H1 (cell line): ENCODE data around the gene LHFPL3. TPM values are rescaled to one million over a fixed set of nuclear protein-coding genes. Genes with fewer than 3 reads are reported as not detected.

Experiments used
- CTCF ChIA-PET: fragments of 300-600 bp; sonication (Branson Sonifier 250); formaldehyde crosslinking; loops from one replicate; lab custom pipeline; 2021; ENCODE audit not compliant: partially characterized antibody; lab: Charles Lee
- POLR2A ChIA-PET: fragments of 300-600 bp; sonication (Branson Sonifier 250); formaldehyde crosslinking; loops from one replicate; lab custom pipeline; 2021; ENCODE audit warnings: inconsistent platforms; ENCODE audit not compliant: partially characterized antibody; lab: Charles Lee
- DNase-seq, 2 experiments: peaks; one replicate each; pipeline versions ENCODE4 v3.0.0 to v3.0.0-alpha.2; 2010 to 2022; ENCODE audit warnings: low spot score in 2 of 2, low read depth in 1 of 2, mixed read lengths in 1 of 2
- FAIRE-seq: peaks from 2 replicates; lab custom pipeline; 2011; peaks lifted over from hg19 to GRCh38; lab: Jason Lieb, UNC
- H2AFZ ChIP-seq: 2 replicates; pipeline ENCODE4 v1.8.1; 2012; ENCODE audit warnings: low read length, inconsistent platforms
- H2AK5ac ChIP-seq: 2 replicates; pipeline ENCODE4 v1.6.1; 2013; ENCODE audit warnings: low read depth, low read length
- H2BK120ac ChIP-seq: replicated peaks from 2 replicates; pipeline ENCODE3; 2013; ENCODE audit warnings: low read depth, low read length, inconsistent platforms
- H2BK12ac ChIP-seq: 2 replicates; pipeline ENCODE4 v1.6.1; 2013; ENCODE audit warnings: low read depth, low read length
- H2BK15ac ChIP-seq: 2 replicates; pipeline ENCODE4 v1.6.1; 2013; ENCODE audit warnings: low read length
- H2BK20ac ChIP-seq: 2 replicates; pipeline ENCODE4 v1.6.1; 2013; ENCODE audit warnings: low read length
- H2BK5ac ChIP-seq: 2 replicates; pipeline ENCODE4 v1.6.1; 2013; ENCODE audit warnings: low read depth, low read length
- H3K14ac ChIP-seq: 2 replicates; pipeline ENCODE4 v1.6.1; 2013; ENCODE audit warnings: inconsistent platforms; ENCODE audit not compliant: insufficient read length
- H3K18ac ChIP-seq: 2 replicates; pipeline ENCODE4 v1.6.1; 2013; ENCODE audit warnings: low read length; ENCODE audit errors: extremely low read depth
- H3K23ac ChIP-seq: 2 replicates; pipeline ENCODE4 v1.6.1; 2013; ENCODE audit warnings: inconsistent platforms; ENCODE audit not compliant: insufficient read length
- H3K23me2 ChIP-seq: 2 replicates; pipeline ENCODE4 v1.6.1; 2013; ENCODE audit warnings: low read depth, low read length
- H3K27ac ChIP-seq: 2 replicates; pipeline ENCODE4 v1.6.1; 2011; ENCODE audit warnings: low read depth, low read length, inconsistent platforms
- H3K27me3 ChIP-seq, 4 experiments: replicated peaks in 1 of 4; 1 replicate in 1 of 4; 2 replicates in 3 of 4; pipeline versions ENCODE4 v1.6.1 to v1.8.1; 2011 to 2013; ENCODE audit warnings: low read length in 3 of 4, mild to moderate bottlenecking in 3 of 4, inconsistent platforms in 2 of 4, mixed read lengths in 2 of 4, moderate library complexity in 1 of 4; ENCODE audit not compliant: control insufficient read depth in 3 of 4, insufficient read depth in 3 of 4; ENCODE audit errors: extremely low read depth in 1 of 4
- H3K36me3 ChIP-seq, 4 experiments: 2 replicates each; pipeline versions ENCODE4 v1.6.1 to v1.8.1; 2011 to 2013; ENCODE audit warnings: mild to moderate bottlenecking in 4 of 4, low read length in 3 of 4, moderate library complexity in 2 of 4, control low read depth in 1 of 4, inconsistent platforms in 1 of 4; ENCODE audit not compliant: insufficient read depth in 4 of 4, control insufficient read depth in 2 of 4
- H3K4ac ChIP-seq: replicated peaks from 2 replicates; pipeline ENCODE3; 2013; ENCODE audit warnings: low read length, low read depth, mixed read lengths, inconsistent platforms; ENCODE audit not compliant: insufficient read length
- H3K4me1 ChIP-seq, 4 experiments: replicated peaks in 1 of 4; 1 replicate in 1 of 4; 2 replicates in 3 of 4; pipeline versions ENCODE4 v1.6.1 to v1.8.1; 2011 to 2013; ENCODE audit warnings: low read length in 3 of 4, inconsistent platforms in 2 of 4, mixed read lengths in 1 of 4; ENCODE audit not compliant: insufficient read depth in 4 of 4, control insufficient read depth in 3 of 4
- H3K4me2 ChIP-seq, 2 experiments: 2 replicates each; pipeline versions ENCODE4 v1.6.1 to v1.8.1; 2011 to 2013; ENCODE audit warnings: low read depth in 2 of 2, low read length in 2 of 2, control low read depth in 1 of 2, inconsistent platforms in 1 of 2, mild to moderate bottlenecking in 1 of 2; ENCODE audit not compliant: insufficient read depth in 1 of 2
- H3K4me3 ChIP-seq, 4 experiments: fragments of 200-600, 300-600 bp in 1 of 4; sonication (generic), shearing (Covaris generic), sonication (Bioruptor Twin) in 1 of 4; 2 replicates each; pipeline versions ENCODE4 v1.5.1 to v1.8.1; 2011 to 2016; ENCODE audit warnings: low read length in 4 of 4, low read depth in 3 of 4, control low read depth in 2 of 4, inconsistent platforms in 2 of 4, mild to moderate bottlenecking in 2 of 4, mixed read lengths in 1 of 4, moderate library complexity in 1 of 4; ENCODE audit not compliant: insufficient read depth in 2 of 4; ENCODE audit errors: extremely low read depth in 1 of 4
- H3K56ac ChIP-seq: replicated peaks from 2 replicates; pipeline ENCODE3; 2013; ENCODE audit warnings: low read depth, mild to moderate bottlenecking, mixed read lengths, low read length, inconsistent platforms; ENCODE audit not compliant: insufficient read length
- H3K79me1 ChIP-seq: 2 replicates; pipeline ENCODE4 v1.6.1; 2013; ENCODE audit warnings: low read depth, low read length, control low read depth
- H3K79me2 ChIP-seq, 2 experiments: 2 replicates each; pipeline versions ENCODE4 v1.6.1 to v1.8.1; 2012 to 2013; ENCODE audit warnings: low read length in 2 of 2, mild to moderate bottlenecking in 2 of 2, inconsistent platforms in 1 of 2; ENCODE audit not compliant: insufficient read depth in 2 of 2, control insufficient read depth in 1 of 2
- H3K9ac ChIP-seq, 4 experiments: replicated peaks in 1 of 4; 1 replicate in 1 of 4; 2 replicates in 3 of 4; pipeline versions ENCODE4 v1.6.1 to v1.8.1; 2011 to 2013; ENCODE audit warnings: low read depth in 3 of 4, low read length in 3 of 4, control low read depth in 2 of 4, mild to moderate bottlenecking in 2 of 4, moderate library complexity in 2 of 4, inconsistent platforms in 1 of 4; ENCODE audit errors: extremely low read depth in 1 of 4
- H3K9me3 ChIP-seq, 2 experiments: 2 replicates each; pipeline versions ENCODE4 v1.6.1 to v1.8.1; 2012 to 2013; ENCODE audit warnings: mild to moderate bottlenecking in 2 of 2, moderate library complexity in 2 of 2, control low read depth in 1 of 2, inconsistent platforms in 1 of 2, low read depth in 1 of 2, low read length in 1 of 2, mixed read lengths in 1 of 2; ENCODE audit not compliant: insufficient read depth in 2 of 2
- H4K20me1 ChIP-seq, 2 experiments: replicated peaks in 1 of 2; 2 replicates each; pipeline versions ENCODE3 to v1.8.1; 2011 to 2013; ENCODE audit warnings: inconsistent platforms in 2 of 2, low read length in 2 of 2, mild to moderate bottlenecking in 1 of 2; ENCODE audit not compliant: insufficient read depth in 2 of 2, control insufficient read depth in 1 of 2
- H4K5ac ChIP-seq: 2 replicates; pipeline ENCODE4 v1.6.1; 2013; ENCODE audit warnings: low read length, low read depth, mixed read lengths, inconsistent platforms; ENCODE audit not compliant: insufficient read length
- H4K8ac ChIP-seq: 2 replicates; pipeline ENCODE4 v1.8.0; 2013; ENCODE audit warnings: mild to moderate bottlenecking, moderate library complexity, low read length, inconsistent platforms; ENCODE audit not compliant: insufficient read depth; ENCODE audit errors: extremely low read depth
- H4K91ac ChIP-seq: replicated peaks from 2 replicates; pipeline ENCODE3; 2013; ENCODE audit warnings: low read length, mixed read lengths, inconsistent platforms; ENCODE audit not compliant: insufficient read length
- ASH2L ChIP-seq: fragments of 200-600, 300-600 bp; sonication (generic); IDR thresholded peaks from one replicate; pipeline ENCODE4 v1.7.1; 2017; ENCODE audit warnings: low read length
- HDAC6 ChIP-seq: IDR thresholded peaks from one replicate; pipeline ENCODE4 v1.7.1; 2012; ENCODE audit warnings: low read depth, mild to moderate bottlenecking, inconsistent platforms, low read length, moderate library complexity
- WGBS, 2 experiments: shearing (Covaris generic) in 1 of 2; methylation state at CpG; one replicate each; pipeline versions ENCODE4 v1.1.6 to v1.1.7; 2013 to 2015; ENCODE audit warnings: low lambda C conversion rate in 2 of 2, mixed read lengths in 2 of 2, inconsistent platforms in 1 of 2, low coverage in 1 of 2, missing lambda C conversion rate in 1 of 2; ENCODE audit not compliant: insufficient replicate concordance in 2 of 2, insufficient coverage in 1 of 2, insufficient read length in 1 of 2; ENCODE audit errors: extremely low coverage in 1 of 2, missing lambda C conversion rate in 1 of 2; 5-methylcytosine and 5-hydroxymethylcytosine counted together
- polyA plus RNA-seq, 7 experiments: library from polyadenylated mRNA; depleted of rRNA in 3 of 7; stranded (reverse) in 5 of 7; unstranded in 2 of 7; fragments of >200 nt in 5 of 7; fragments of 200-250 nt in 2 of 7; gene quantifications; 1 replicate in 5 of 7; 2 replicates in 1 of 7; 4 replicates in 1 of 7; pipeline versions ENCODE4 v1.2.1 to v1.2.3, GENCODE V29; 2011 to 2013; ENCODE audit warnings: missing spikeins in 2 of 7, mixed read lengths in 2 of 7
- total RNA-seq: library from RNA; stranded (reverse); fragmentation: NEBNext Ultra II Directional; extraction: Animal tissue kit (Norgen Biotek cat#: 25700); gene quantifications from 2 replicates; pipeline ENCODE4 v1.2.1, GENCODE V29; 2021

LHFPL3 gene
- total and polyA plus RNA-seq, 2 of the 8 experiments (the other 6 are each of a cell fraction or from before 2014, with no cell fraction given): 0.24 to 0.50 TPM

GRCh38 chr7:104929921-104930320 is 601.5 kb downstream of the LHFPL3 start:
- no peak for TF ChIP-seq ASH2L
- no peak for TF ChIP-seq HDAC6
- 86% methylated on average over 1 of the region's 1 CpG; no CpG with 5 or more reads in 1 of the 2 experiments for WGBS, 2 experiments
- H3K79me2 ChIP-seq: no peaks in the 10 kb centered on the region; a peak in 1 of 4 replicates
- no peak overlapping the region for H3K56ac ChIP-seq
- no peak overlapping the region for H4K91ac ChIP-seq
- no peak overlapping the region for H3K14ac ChIP-seq
- no peak for FAIRE-seq
- H2BK20ac ChIP-seq: no peak overlapping the region
- H3K4ac ChIP-seq: no peak overlapping the region
- H3K4me2 ChIP-seq: no peak overlapping the region
- no peak overlapping the region for H2AK5ac ChIP-seq
- no peak overlapping the region for H3K4me3 ChIP-seq
- DNase-seq: no peak
- H3K23ac ChIP-seq: no peak overlapping the region
- no peaks in the 10 kb centered on the region for H3K79me1 ChIP-seq
- H3K18ac ChIP-seq: no peak overlapping the region
- no peaks in the 10 kb centered on the region for H3K36me3 ChIP-seq
- H3K27ac ChIP-seq: no peak overlapping the region
- peaks cover 0 to 4% of the 10 kb centered on the region in 2 experiments for H4K20me1 ChIP-seq
- H2BK15ac ChIP-seq: no peak overlapping the region
- no peak overlapping the region for H2BK120ac ChIP-seq
- H4K5ac ChIP-seq: no peak overlapping the region
- POLR2A ChIA-PET: no interaction called here
- H3K4me1 ChIP-seq: peaks cover 0 to 11% (median 4%) of the 10 kb centered on the region in 4 experiments; a peak in 4 of 7 replicates
- no peak overlapping the region for H4K8ac ChIP-seq
- no peak overlapping the region for H2BK5ac ChIP-seq
- CTCF ChIA-PET: interaction anchor here (2.9 to 3.1 kb wide), 2 partner anchors 46 to 51 kb away, joined by 9 to 11 read pairs; no protein-coding TSS in a partner anchor
- H3K9me3 ChIP-seq: no peaks in the 10 kb centered on the region
- no peak overlapping the region for H3K9ac ChIP-seq
- no peak overlapping the region for H2BK12ac ChIP-seq
- no peak overlapping the region for H2AFZ ChIP-seq
- H3K27me3 ChIP-seq: no peaks in the 10 kb centered on the region
- peaks cover 4% of the 10 kb centered on the region for H3K23me2 ChIP-seq
